GM19099 (cell line): ENCODE data around the gene GRM8.

Experiments used
- POLR2A ChIP-seq: IDR thresholded peaks from 3 replicates; pipeline ENCODE4 v1.6.1; 2011; ENCODE audit warnings: low read depth; ENCODE audit not compliant: insufficient read length; ENCODE audit errors: extremely low read depth

The GRM8 gene

DNA sequence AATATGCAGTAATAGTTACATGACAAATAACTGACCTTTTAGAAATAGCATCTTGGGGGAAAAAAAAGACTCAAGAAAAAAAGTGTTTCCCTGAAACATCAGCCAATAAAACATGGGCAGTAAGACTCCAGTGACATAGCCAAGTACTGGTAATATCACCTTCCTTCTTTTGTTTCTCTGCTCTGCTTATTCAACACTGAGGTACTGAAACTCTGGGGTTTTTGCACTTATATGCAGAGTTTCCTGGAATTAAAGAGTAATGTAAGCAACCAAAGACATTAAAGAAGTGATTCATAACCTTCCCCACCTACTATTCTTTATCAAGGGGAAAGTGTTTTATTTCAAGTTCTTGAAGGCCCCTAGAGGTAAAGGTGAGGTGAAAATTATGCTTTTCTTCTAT is 414.5 kb downstream of the GRM8 start:
- TF ChIP-seq POLR2A: no peak

DNA sequence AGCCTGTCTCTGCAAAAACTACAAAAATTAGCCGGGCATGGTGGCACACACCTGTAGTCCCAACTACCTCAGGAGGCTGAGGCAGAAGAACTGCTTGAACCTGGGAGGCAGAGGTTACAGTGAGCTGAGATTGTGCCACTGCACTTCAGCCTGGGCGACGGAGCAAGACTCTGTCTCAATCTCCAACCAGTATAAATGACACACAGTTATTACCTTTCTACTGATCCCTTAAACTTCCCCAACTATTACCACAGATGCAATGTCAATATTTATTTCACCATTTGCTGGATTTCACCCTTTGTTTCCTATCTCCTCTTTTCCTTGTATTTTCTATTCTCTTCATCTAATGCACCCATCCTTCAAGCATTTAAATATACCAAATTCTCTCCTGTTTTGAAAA is 431.8 kb downstream of the GRM8 start:
- no peak for TF ChIP-seq POLR2A

DNA sequence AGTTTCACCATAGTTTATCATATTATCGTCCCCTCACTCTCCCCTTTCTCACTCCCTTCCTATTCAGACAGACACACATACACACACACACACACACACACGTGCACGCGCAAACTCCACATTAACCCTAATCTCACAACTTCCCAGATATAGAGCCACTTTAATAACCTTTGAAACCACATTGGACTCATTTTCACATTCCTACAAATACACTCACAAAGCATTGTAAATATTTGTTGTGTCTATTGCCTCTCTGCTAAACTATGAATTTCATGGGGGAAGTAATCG is 433.6 kb downstream of the GRM8 start:
- no peak for TF ChIP-seq POLR2A

DNA sequence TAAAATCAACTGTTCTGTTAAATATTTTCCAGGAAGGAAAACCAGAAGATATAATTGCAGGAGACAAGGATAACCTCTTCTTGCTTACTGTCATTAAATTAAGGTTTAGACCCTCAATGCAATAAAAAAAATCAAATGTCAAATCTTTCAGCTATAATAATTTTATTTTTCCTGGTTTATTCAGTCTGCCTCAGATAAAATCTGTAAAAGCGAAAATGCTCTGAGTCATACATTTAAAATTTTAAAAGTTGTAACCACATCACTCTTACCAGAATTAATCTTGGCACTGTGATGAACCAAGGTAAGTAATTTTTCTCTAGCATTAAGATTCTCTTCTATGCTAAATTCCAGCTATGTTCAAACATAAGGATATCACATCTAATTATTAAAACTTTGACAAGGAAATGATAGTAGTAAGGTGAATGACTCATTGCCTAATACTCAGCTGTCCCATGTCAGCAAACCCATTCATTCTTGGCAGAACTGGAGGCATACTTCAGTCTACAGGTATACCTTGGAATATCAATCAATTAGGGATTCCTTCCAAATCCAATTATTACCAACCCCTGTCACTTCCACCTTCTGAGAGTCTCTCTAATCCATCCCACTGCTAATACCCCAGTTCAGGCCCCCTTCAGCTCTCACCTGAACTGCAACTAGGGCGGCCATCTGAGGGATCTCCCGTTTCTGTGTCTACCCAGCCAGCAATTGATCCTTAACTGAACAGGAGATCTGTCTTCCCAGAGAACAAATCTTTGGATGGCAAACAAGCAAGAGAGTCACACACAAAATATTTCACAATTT is 434.1 kb downstream of the GRM8 start:
- TF ChIP-seq POLR2A: no peak

DNA sequence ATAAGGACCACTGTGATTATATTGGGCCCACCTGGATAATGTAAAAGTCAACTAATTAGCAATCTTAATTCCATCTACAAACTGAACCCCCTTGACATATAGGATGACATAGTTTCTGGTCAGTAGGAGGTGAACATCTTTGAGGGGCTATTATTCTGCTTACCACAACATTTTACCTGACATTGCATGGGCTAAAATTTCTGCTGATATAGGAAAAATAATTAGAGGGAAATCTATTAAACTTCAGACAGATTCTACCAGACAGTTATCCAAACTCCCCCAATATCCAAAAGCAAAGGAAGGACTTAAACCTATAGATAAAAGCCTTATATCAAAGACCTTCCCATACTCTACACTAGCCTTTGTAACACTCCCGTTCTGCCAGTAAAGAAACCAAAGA is 443.6 kb downstream of the GRM8 start:
- TF ChIP-seq POLR2A: no peak

DNA sequence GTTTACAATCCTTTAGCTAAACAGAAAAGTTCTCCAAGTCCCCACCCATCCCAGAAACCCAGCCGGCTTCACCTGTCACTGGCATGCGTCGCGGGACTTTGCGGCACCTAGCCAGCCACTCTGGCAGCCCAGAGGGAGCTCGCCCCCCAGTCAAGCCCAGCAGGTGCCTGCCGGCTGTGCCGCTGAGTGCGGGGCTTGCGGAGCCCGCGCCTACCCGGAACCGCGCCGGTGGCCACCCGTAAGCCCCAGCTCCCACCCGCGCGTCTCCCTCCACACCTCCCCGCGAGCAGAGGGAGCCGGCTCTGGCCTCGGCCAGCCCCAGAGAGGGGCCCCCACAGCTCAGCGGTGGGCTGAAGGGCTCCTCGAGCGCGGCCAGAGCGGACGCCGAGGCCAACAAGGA is 446.1 kb downstream of the GRM8 start:
- no peak for TF ChIP-seq POLR2A

DNA sequence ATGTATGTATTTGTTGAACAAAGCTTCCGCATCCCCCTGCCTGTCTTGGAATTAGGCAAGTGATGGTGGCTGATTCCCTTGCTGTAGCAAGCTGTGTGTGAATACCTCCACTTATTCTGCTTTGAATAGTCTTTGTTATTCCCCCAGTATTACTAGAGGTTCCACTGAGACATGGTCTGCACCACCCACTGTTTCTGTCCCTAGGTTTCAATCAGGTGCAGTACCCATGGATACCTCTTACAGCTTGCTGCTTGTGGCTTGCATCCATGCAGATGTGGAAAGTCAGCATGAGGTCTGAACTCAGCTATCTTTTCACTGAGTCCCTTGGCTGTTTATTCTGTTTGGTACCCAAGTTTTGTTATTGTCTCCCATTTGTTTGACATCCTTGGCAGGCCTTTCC is 447.4 kb downstream of the GRM8 start:
- no peak for TF ChIP-seq POLR2A

DNA sequence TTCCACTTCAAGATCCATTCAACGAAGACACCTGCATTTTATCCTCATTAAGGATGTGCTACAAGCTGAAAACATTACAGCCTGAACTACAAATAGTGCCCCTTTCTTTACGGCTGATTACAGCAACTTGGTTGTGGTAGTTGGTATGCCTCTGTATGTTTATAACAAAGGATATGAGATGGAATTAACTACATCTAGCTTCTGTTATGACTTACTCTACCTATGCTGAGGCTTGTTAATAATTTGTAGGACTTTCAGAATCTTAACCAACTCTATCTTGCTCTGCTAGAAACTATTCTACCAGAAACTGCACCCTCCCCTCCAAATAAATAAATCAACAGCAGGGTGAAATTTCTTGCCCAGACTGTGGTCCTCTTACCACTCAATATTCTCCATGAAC is 448.1 kb downstream of the GRM8 start:
- no peak for TF ChIP-seq POLR2A

DNA sequence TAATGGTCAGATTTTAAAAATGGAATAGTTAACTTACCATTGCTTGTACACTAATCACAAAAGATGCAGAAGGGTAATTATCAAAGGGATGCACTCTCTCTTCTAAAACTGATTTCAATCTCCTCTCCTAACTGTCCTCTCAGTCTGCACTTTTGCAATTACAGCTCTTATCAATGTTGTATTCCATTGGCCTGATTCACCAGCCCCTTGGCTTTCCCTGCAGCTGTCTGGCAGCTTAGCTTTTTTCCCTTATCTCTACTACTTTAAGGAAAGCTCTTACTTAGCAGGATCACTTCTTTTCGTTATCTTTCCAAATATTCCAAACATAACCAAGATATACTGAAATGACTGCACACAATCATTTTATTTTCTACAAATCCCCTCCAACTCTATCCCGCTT is 448.8 kb downstream of the GRM8 start:
- no peak for TF ChIP-seq POLR2A

DNA sequence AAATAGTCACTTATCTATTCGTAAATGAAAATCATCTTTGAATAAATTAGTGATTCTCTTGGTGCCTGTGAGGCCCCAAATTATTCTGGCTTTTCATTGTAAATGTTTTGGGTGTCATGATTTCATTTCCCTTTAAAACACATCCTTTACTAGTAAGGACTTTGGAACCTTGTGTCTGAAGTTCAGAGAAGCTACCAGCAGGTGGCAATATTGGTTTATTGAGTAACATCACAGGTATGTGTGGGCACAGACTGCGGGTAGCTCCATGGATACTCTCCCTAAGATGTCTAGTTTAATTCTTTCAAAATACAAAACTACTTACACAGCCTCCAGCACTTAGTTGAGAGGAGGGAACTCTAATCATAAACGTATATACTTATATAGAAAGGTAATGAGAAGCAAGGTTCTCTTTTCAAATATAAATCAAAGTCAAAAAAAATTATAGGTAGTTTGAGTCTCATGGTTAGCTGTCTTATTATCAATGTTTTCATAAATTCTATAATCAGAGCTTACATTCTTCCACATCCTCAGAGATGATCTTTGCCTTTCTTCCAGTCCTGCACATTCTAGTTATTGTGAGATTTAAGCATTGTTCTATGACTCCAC is 449.6 kb downstream of the GRM8 start:
- TF ChIP-seq POLR2A: no peak

DNA sequence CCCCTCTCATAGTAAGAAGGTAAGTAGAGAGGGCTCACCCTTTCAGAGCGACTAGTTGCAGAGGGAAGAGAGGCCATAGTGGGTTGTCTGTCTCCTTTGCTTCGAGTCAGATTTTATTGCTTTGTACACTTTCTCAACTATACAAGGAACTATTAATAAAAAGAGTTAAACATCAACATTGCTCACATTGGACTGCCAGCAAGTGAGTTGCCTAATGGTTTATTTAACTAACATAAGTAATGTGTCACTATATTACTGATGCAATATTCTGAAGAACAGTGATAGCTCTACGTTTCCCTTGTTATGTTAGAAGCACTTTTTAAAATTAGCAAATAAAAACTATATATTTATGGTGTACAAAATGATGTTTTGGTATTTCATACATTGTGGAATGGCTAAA is 451.0 kb downstream of the GRM8 start:
- TF ChIP-seq POLR2A: no peak

DNA sequence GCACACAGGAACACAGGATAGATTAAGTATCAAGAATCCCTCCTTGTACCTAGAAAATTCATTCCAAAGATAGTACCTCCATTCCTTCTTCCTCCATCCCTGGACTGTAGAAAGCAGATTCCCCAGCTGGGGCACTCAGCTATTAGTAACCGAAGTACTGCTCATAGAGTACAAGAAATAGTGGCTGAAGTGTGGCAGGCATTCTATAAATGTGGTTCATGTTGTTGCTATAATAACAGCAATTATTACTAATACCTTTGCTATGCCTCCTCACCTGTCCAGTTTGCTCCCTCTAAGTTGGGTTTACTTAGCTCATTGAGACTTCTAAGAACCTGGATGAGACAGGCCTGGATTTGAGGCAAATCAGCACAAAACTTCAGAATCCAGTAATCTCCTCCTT is 453.2 kb downstream of the GRM8 start:
- no peak for TF ChIP-seq POLR2A

DNA sequence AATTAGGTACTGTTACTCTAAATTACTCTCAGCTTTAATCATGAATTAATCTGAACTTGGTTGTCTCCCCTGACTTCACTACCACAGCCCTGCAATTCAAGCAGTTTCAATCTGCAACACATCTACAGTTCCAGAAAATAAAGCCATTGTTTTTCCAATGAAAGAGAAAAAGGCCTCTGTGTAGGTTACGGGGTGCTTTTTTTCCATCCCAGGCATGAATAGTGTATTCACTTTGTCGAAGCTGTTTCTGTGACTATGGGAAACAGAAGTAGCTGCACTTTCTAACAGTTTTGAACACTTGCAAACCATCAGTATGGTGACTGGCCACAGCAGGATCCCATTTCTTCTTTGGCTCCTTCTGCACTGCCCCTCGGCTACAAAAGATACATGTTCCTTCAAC is 460.2 kb downstream of the GRM8 start:
- no peak for TF ChIP-seq POLR2A

DNA sequence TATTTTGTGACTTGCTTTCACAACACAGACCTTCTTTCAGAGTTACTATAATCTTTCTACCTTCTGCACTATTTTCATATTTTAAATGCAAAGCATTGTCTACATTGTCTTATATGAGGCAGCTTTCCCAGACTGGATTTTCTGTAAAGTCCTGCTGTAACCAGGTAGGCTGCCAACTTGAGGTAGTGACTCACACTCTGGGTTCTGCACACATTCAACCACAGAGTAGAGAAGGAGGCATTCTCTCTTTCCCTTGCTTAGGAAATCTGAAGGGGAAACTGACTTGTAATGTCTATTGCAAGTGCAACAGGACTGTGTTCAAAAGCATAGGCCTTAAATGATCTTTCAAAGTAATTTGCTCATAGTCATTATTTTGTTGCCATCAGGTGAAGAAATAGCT is 461.4 kb downstream of the GRM8 start:
- TF ChIP-seq POLR2A: no peak

DNA sequence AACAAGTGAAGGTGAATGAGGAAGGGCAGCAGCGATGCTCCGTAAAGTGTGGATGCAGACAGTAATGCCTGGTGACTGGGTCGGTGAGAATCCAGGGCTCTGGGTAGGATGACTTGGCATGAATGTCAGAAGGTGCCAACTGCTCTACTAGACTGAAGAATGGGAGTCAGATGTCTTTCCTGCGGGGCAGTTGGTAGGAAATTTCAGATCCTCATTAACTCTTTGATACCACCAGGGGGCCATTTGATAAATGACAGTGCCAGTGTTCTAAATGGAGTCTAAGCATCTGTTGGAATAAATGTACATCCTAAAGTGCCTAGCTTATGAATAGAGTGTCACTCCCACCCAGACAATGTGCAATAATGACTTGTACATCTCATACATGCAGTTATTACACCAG is 462.0 kb downstream of the GRM8 start:
- no peak for TF ChIP-seq POLR2A

DNA sequence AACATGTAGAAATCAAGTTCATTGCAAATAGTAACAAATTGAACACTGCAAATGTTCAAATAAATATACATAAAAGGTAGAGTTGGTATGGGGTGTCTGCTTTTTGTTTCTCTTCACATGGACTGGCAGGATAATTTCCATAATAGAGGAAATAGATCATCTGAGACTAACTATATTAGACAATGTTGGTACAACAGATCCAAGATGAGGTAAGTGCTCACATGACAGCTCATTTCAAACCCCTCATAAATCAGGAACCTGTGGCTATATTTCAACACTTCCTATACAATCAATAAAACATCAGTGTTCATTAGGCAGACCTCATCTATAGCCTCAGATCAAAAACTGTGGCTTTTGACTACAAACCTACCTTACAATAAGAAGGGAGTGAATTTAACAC is 469.1 kb downstream of the GRM8 start:
- no peak for TF ChIP-seq POLR2A

DNA sequence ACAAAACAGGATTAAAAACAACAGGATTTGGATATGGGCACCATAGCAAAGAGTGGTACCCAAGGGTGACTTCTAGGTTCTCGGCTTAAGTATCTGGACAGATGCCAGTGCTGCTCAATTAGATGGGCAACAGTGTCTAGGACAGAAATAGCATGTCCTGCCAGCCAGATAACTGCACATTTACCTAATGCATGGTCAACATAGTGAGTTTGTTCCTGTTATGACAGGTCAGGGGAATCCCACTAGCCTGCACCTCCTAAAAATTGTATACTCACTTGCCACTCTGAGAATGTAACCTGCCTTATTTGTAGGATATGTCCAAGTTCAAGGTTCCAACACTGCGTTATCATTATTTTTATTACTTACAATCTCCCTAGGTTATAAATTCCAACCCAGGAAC is 471.7 kb downstream of the GRM8 start:
- no peak for TF ChIP-seq POLR2A

DNA sequence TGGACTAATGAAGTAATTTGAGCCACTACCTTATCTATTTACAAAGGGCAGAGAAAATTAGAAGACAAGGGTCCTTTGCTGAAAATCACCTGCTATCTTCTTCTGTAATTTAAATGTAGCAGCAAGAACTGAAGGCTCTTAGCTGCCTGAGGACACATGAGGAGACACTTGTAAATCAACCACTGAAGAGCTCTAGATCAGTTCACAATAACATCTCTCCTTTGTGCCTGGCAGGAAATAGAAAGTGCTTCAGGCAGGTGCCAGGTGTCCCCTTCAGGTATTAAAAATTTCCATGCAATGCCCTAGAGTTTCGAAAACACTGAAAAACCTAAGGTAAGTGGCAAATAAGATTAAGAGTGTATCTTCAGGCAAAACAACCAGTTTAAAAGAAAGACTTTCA is 474.6 kb downstream of the GRM8 start:
- TF ChIP-seq POLR2A: no peak

DNA sequence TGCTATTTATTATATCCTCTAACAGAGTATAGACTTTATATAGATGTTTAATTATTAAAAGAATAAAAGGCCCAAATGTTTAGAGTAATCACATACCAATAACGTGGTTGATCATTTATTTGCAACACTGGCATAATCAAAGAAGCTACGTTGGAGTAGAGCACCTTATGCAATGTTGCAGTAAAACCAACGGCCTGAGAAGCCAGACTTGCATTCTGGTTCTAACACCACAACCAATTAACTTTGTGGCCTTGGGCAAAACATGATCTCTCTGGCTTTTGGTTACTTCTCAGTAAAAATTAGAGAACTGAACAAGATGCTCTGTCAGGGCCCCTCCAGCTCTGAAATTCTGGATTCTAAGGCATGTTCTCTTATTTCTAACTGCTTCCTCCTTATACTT is 476.2 kb downstream of the GRM8 start:
- TF ChIP-seq POLR2A: no peak
